Suprapubic skin (tissue), 4 donors: ENCODE results near the gene MOGAT3. TPM values are rescaled to one million over a fixed set of nuclear protein-coding genes. Genes with fewer than 3 reads are reported as not detected.

Source experiments
- DNase-seq, 2 donors: peaks; one replicate each; pipeline ENCODE4 v3.0.0-alpha.2; 2019; ENCODE audit warnings: low spot score in 2 of 2
- H3K27ac ChIP-seq: fragments of 200-600 bp; sonication (generic); one replicate; pipeline ENCODE4 v1.5.1; 2019
- H3K27me3 ChIP-seq: fragments of 200-600 bp; sonication (generic); one replicate; pipeline ENCODE4 v1.5.1; 2019
- H3K36me3 ChIP-seq: fragments of 200-600 bp; sonication (generic); one replicate; pipeline ENCODE4 v1.5.1; 2019
- H3K4me1 ChIP-seq: fragments of 200-600 bp; sonication (generic); one replicate; pipeline ENCODE4 v1.5.1; 2019
- H3K4me3 ChIP-seq: fragments of 200-600 bp; sonication (generic); one replicate; pipeline ENCODE4 v1.5.1; 2019; ENCODE audit warnings: mild to moderate bottlenecking
- H3K9me3 ChIP-seq: fragments of 200-600 bp; sonication (generic); one replicate; pipeline ENCODE4 v1.5.1; 2019
- EP300 ChIP-seq: sonication (generic); formaldehyde crosslinking; IDR thresholded peaks from one replicate; pipeline ENCODE4 v1.6.1; 2017; ENCODE audit warnings: antibody characterized with exemption
- POLR2A ChIP-seq, 2 donors: fragments of 450-650 bp; IDR thresholded peaks; one replicate each; pipeline ENCODE4 v1.6.1; 2017; ENCODE audit warnings: antibody characterized with exemption in 2 of 2, mild to moderate bottlenecking in 2 of 2, moderate library complexity in 2 of 2
- POLR2AphosphoS5 ChIP-seq, 3 donors: sonication (generic); formaldehyde crosslinking; IDR thresholded peaks; one replicate each; pipeline ENCODE4 v1.6.1; 2017; ENCODE audit warnings: antibody characterized with exemption in 3 of 3
- WGBS: methylation state at CpG from one replicate; pipeline ENCODE4 v1.1.5; 2018; 5-methylcytosine and 5-hydroxymethylcytosine counted together
- total RNA-seq, 4 donors: library from RNA; depleted of rRNA; stranded (reverse); fragments of >200 nt; gene quantifications; one replicate each; pipeline ENCODE4 v1.1.0, GENCODE V29; 2016
- TF ChIP-seq, protein P1 (sequence below), 2 donors: fragments of 200-600 bp in 1 of 2; fragments of 450-650 bp in 1 of 2; sonication (generic) in 1 of 2; IDR thresholded peaks; one replicate each; pipeline ENCODE4 v1.5.1; 2016 to 2019; ENCODE audit warnings: antibody characterized with exemption in 2 of 2, mild to moderate bottlenecking in 1 of 2, moderate library complexity in 1 of 2

Gene MOGAT3
- total RNA-seq, 4 donors from 2014 or later = not detected

DNA sequence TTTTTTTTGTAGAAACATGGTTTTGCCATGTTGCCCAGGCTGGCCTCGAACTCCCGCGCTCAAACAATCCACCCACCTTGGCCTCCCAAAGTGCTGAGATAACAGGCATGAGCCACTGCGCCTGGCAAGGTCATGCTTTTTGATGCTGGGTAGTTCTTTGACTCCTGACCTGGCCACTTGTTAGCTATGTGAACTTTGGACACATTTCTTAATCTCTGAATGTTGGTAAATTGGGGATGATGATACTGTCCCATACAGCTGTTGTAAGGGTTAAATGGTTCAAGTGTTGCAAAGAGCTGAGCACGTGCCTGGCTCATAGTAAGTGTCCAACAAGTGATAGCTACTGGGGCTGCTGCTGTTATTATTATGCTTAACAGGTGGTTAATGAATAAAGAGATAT, 19.5 kb upstream of the MOGAT3 start:
- 87% methylated on average over 5 of the region's 5 CpGs for WGBS
- DNase-seq = no peak
- Histone ChIP-seq H3K9me3 (no peaks in the 10 kb centered on the region), H3K27ac (no peak overlapping the region), H3K4me1 (peaks cover 33% of the 10 kb centered on the region), H3K27me3 (no peaks in the 10 kb centered on the region), H3K36me3 (peaks cover 30% of the 10 kb centered on the region), H3K4me3 (no peak overlapping the region)
- TF ChIP-seq POLR2A (IDR thresholded peaks at IDR 0.05) (no peak), EP300 (no peak), POLR2AphosphoS5 (IDR thresholded peaks at IDR 0.05) (no peak)
- TF ChIP-seq, protein P1, sequence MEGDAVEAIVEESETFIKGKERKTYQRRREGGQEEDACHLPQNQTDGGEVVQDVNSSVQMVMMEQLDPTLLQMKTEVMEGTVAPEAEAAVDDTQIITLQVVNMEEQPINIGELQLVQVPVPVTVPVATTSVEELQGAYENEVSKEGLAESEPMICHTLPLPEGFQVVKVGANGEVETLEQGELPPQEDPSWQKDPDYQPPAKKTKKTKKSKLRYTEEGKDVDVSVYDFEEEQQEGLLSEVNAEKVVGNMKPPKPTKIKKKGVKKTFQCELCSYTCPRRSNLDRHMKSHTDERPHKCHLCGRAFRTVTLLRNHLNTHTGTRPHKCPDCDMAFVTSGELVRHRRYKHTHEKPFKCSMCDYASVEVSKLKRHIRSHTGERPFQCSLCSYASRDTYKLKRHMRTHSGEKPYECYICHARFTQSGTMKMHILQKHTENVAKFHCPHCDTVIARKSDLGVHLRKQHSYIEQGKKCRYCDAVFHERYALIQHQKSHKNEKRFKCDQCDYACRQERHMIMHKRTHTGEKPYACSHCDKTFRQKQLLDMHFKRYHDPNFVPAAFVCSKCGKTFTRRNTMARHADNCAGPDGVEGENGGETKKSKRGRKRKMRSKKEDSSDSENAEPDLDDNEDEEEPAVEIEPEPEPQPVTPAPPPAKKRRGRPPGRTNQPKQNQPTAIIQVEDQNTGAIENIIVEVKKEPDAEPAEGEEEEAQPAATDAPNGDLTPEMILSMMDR (IDR thresholded peaks at IDR 0.05) = no peak

DNA sequence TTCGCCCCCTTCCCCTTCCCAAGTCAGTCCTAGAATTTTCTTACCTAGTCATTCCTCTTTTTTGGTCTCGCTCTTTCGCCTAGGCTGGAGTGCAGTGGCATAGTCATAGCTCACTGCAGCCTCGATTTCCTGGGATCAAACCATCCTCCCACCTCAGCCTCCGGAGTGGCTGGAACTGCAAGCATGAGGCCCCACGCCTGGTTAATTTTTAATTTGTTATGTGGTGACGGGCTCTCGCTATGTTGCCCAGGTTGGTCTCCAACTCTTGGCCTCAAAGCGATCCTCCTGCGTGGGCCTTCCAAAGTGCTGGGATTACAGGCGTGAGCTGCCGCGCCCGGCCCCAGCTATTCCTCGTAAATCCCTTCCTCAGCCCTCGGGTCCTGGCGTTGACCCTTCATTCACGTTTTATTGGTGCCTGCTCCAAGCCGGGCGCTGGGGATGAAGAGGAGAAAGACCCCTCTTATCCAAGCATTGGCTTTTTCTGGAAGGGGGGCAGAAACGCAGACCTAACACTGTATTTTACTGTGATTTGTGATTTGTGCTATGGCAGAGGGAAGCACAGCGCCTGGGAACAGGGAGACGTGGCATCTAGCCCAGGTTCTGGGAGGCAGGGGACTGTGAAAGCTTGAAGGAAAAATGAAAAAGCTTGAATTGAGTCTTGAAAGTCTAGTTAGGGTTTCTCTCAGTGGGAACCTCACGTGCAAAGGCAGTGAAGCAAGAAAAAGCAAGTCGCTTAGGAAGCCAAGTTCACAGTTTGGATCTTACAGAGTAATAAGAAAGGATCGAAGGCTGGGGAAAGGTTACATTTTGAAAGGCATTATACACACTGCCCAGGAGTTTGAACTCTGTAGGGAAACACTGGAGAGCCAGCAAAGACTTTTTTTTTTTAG, 17.6 kb upstream of the MOGAT3 start:
- Histone ChIP-seq H3K9me3 (no peaks in the 10 kb centered on the region), H3K4me3 (peak overlapping the region; percentile 69), H3K27me3 (no peaks in the 10 kb centered on the region), H3K27ac (peak overlapping the region; percentile 80), H3K36me3 (peaks cover 26% of the 10 kb centered on the region), H3K4me1 (peaks cover 39% of the 10 kb centered on the region)
- TF ChIP-seq, protein P1 (IDR thresholded peaks at IDR 0.05) = no peak
- no peak for TF ChIP-seq EP300
- TF ChIP-seq POLR2AphosphoS5 (IDR thresholded peaks at IDR 0.05) = no peak
- TF ChIP-seq POLR2A (IDR thresholded peaks at IDR 0.05) = no peak
- no peak for DNase-seq
- WGBS = 7% methylated on average over 26 of the region's 26 CpGs

DNA sequence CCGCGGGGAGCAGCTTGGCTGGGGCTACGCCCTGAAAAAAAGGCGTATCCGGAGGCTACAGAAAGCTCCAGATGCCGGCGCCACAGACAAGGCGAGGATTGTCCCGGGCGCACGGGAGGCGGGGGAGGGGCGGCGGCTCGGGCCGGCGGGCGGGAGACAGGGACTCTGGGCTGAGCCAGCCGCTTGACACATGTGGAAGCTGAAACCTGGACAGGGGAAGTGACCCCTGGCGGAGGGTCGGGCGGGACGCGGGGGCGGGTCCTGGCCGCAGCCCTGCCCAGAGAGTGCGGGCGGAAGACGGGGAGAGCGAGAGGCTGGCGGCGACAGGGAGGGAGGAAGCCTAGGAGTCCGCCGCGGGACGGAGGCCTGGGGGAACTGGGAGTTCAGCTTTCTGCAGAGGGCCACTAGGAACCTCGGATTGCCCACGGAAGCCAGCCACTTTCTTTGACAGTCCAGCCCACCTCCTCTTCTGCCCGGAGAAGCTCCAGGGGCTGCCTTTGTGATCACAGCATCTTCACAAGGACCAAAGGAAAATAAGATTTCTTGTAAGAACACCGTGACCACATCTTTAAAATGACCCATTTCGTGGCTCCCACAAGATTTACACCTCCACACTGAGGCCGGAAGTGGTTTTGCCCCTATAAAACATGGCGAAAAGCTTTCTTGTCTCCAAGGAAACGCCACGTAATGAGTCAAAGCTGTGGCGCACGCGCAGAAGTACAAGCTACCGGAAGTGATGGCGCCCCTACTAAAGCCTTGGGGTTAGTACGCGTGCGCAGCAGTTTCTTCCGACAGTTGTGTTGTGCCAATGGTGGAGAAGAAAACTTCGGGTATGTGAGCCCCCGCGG, 16.8 kb upstream of the MOGAT3 start, which contains the start of the genes PLOD3 and ZNHIT1:
Gene PLOD3, minus strand, starts transcription at position 194 of the 848 bp plus-strand sequence. CDS start 307 bp downstream, outside the sequence.
Gene ZNHIT1, plus strand, starts transcription at position 778 of the 848 bp plus-strand sequence. Its CDS starts 31 bp downstream, at position 809.
- Histone ChIP-seq H3K9me3 (no peaks in the 10 kb centered on the region), H3K36me3 (peaks cover 24% of the 10 kb centered on the region), H3K4me1 (peaks cover 39% of the 10 kb centered on the region), H3K4me3 (peak within 1 kb of the TSS; percentile 69), H3K27me3 (no peaks in the 10 kb centered on the region), H3K27ac (peak within 1 kb of the TSS; percentile 80)
- WGBS = under 1% methylated on average over 35 of the region's 57 CpGs
- TF ChIP-seq EP300 (no peak), POLR2A (IDR thresholded peaks at IDR 0.05) (no peak), POLR2AphosphoS5 (IDR thresholded peaks at IDR 0.05) (no peak)
- TF ChIP-seq, protein P1 (IDR thresholded peaks at IDR 0.05) = no peak
- peak; percentile 97 to 98 for DNase-seq

DNA sequence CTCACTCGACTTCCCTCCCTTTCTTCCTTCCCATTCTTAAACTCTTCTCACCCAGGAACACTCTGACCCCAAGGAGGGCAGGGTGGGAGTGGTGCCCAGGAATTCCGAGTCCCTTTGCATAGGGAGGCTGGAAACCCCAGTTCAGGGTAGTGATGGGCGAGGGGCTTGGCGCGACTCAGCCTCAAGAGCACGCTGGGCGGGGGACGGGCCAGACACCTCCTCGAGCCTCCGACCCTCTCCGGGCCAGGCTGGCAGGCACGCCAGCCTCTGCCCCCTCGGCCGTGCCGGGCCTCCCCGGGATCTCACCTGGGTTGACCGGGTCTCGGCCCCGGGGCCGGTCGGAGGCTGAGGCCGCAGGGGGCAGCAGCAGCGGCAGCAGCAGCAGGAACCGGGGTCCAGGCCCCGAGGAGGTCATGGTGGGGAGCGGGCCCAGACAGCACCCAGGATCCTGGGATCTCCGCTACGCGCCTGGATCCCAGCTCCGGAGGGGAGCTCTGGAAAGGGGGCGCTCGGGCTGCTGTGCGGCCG, 16.1 kb upstream of the MOGAT3 start:
- TF ChIP-seq EP300 (no peak), POLR2AphosphoS5 (IDR thresholded peaks at IDR 0.05) (no peak), POLR2A (IDR thresholded peaks at IDR 0.05) (no peak)
- TF ChIP-seq, protein P1 (IDR thresholded peaks at IDR 0.05) = no peak
- no peaks in the 10 kb centered on the region for H3K27me3 ChIP-seq
- DNase-seq = no peak
- peak overlapping the region; percentile 80 for H3K27ac ChIP-seq
- H3K4me3 ChIP-seq = peak overlapping the region; percentile 69
- H3K4me1 ChIP-seq = peaks cover 39% of the 10 kb centered on the region
- 0% methylated on average over 9 of the region's 34 CpGs for WGBS
- H3K36me3 ChIP-seq = peaks cover 28% of the 10 kb centered on the region
- H3K9me3 ChIP-seq = no peaks in the 10 kb centered on the region
